SK-N-SH treated with all-trans-retinoic acid at 6 μM for 48 hours (cell line): ENCODE measurements around the gene FNDC1.

Experiments used
- ATAC-seq: fragments of 200-7000 bp; cut with Tn5 transposase; 3 replicates; pipeline ENCODE4 v1.9.1; 2020; ENCODE audit warnings: mild to moderate bottlenecking, moderate library complexity
- ARNTL ChIP-seq: fragments of 450-650 bp; formaldehyde crosslinking; IDR thresholded peaks from 2 replicates; pipeline ENCODE4 v1.5.0; 2020; ENCODE audit warnings: low read depth, mild to moderate bottlenecking, moderate library complexity, borderline replicate concordance
- BACH2 ChIP-seq: fragments of 250-450 bp; sonication (Bioruptor Pico); IDR thresholded peaks from 2 replicates; pipeline ENCODE4 v1.9.0; 2021; ENCODE audit warnings: mild to moderate bottlenecking, borderline replicate concordance
- CSDC2 ChIP-seq: fragments of 250-450 bp; sonication (Bioruptor Pico); IDR thresholded peaks from 2 replicates; pipeline ENCODE4 v1.5.0; 2020; ENCODE audit warnings: mild to moderate bottlenecking, moderate library complexity
- CSRNP3 ChIP-seq: fragments of 250-450 bp; sonication (Bioruptor Pico); IDR thresholded peaks from 2 replicates; pipeline ENCODE4 v1.5.1; 2021; ENCODE audit warnings: mild to moderate bottlenecking, moderate library complexity
- ESRRG ChIP-seq: fragments of 250-450 bp; sonication (Bioruptor Pico); IDR thresholded peaks from 2 replicates; pipeline ENCODE4 v1.6.1; 2021; ENCODE audit warnings: mild to moderate bottlenecking
- GLIS3 ChIP-seq: fragments of 250-450 bp; sonication (Bioruptor Pico); IDR thresholded peaks from 2 replicates; pipeline ENCODE4 v1.5.0; 2020; ENCODE audit warnings: mild to moderate bottlenecking, moderate library complexity
- ISL1 ChIP-seq: fragments of 250-450 bp; sonication (Bioruptor Pico); IDR thresholded peaks from 2 replicates; pipeline ENCODE4 v2.1.2; 2022; ENCODE audit warnings: mild to moderate bottlenecking, moderate library complexity
- OSR1 ChIP-seq: fragments of 250-450 bp; sonication (Bioruptor Pico); IDR thresholded peaks from 2 replicates; pipeline ENCODE4 v1.8.0; 2022; ENCODE audit warnings: moderate library complexity, mild to moderate bottlenecking, inconsistent platforms
- PATZ1 ChIP-seq: fragments of 250-450 bp; sonication (Bioruptor Pico); IDR thresholded peaks from 2 replicates; pipeline ENCODE4 v1.8.0; 2020; ENCODE audit warnings: mild to moderate bottlenecking, moderate library complexity, borderline replicate concordance
- PPARA ChIP-seq: fragments of 250-450 bp; sonication (Bioruptor Pico); IDR thresholded peaks from 2 replicates; pipeline ENCODE4 v1.5.0; 2020; ENCODE audit warnings: mild to moderate bottlenecking, borderline replicate concordance
- RARB ChIP-seq: fragments of 250-450 bp; sonication (Bioruptor Pico); IDR thresholded peaks from 2 replicates; pipeline ENCODE4 v1.8.0; 2021; ENCODE audit warnings: mild to moderate bottlenecking, moderate library complexity
- SNAI2 ChIP-seq: fragments of 250-450 bp; sonication (Bioruptor Pico); IDR thresholded peaks from 2 replicates; pipeline ENCODE4 v1.5.0; 2020; ENCODE audit warnings: mild to moderate bottlenecking, moderate library complexity
- TCF4 ChIP-seq: fragments of 250-450 bp; sonication (Bioruptor Pico); IDR thresholded peaks from 2 replicates; pipeline ENCODE4 v1.8.0; 2021; ENCODE audit warnings: mild to moderate bottlenecking, moderate library complexity, borderline replicate concordance
- ZC3H10 ChIP-seq: fragments of 250-450 bp; sonication (Bioruptor Pico); IDR thresholded peaks from 2 replicates; pipeline ENCODE4 v1.5.1; 2021; ENCODE audit warnings: mild to moderate bottlenecking, moderate library complexity
- ZFP3 ChIP-seq: fragments of 250-450 bp; sonication (Bioruptor Pico); IDR thresholded peaks from 2 replicates; pipeline ENCODE4 v1.5.0; 2020; ENCODE audit warnings: mild to moderate bottlenecking, moderate library complexity
- ZFP30 ChIP-seq: fragments of 450-650 bp; formaldehyde crosslinking; IDR thresholded peaks from 2 replicates; pipeline ENCODE4 v1.5.0; 2022; ENCODE audit warnings: mild to moderate bottlenecking, moderate library complexity
- ZNF565 ChIP-seq: fragments of 450-650 bp; formaldehyde crosslinking; conservative IDR thresholded peaks from 2 replicates; pipeline ENCODE4 v1.5.0; 2020; ENCODE audit warnings: low read depth, mild to moderate bottlenecking, moderate library complexity
- ZNF70 ChIP-seq: fragments of 450-650 bp; formaldehyde crosslinking; IDR thresholded peaks from 2 replicates; pipeline ENCODE4 v1.5.0; 2020; ENCODE audit warnings: mild to moderate bottlenecking, moderate library complexity
- ZNF8 ChIP-seq: fragments of 450-650 bp; formaldehyde crosslinking; IDR thresholded peaks from 2 replicates; pipeline ENCODE4 v1.5.0; 2020; ENCODE audit warnings: mild to moderate bottlenecking, moderate library complexity
- TF ChIP-seq, protein P1 (sequence below): fragments of 250-450 bp; sonication (Bioruptor Pico); IDR thresholded peaks from 2 replicates; pipeline ENCODE4 v1.5.0; 2020; ENCODE audit warnings: mild to moderate bottlenecking, moderate library complexity
- TF ChIP-seq, protein P2 (sequence below): fragments of 250-450 bp; sonication (Bioruptor Pico); IDR thresholded peaks from 2 replicates; pipeline ENCODE4 v1.5.1; 2020; ENCODE audit warnings: low read depth, mild to moderate bottlenecking, moderate library complexity
- TF ChIP-seq, protein P3 (sequence below): fragments of 250-450 bp; sonication (Bioruptor Pico); IDR thresholded peaks from 2 replicates; pipeline ENCODE4 v1.8.0; 2021; ENCODE audit warnings: low read depth, mild to moderate bottlenecking, moderate library complexity, borderline replicate concordance

The FNDC1 gene

DNA sequence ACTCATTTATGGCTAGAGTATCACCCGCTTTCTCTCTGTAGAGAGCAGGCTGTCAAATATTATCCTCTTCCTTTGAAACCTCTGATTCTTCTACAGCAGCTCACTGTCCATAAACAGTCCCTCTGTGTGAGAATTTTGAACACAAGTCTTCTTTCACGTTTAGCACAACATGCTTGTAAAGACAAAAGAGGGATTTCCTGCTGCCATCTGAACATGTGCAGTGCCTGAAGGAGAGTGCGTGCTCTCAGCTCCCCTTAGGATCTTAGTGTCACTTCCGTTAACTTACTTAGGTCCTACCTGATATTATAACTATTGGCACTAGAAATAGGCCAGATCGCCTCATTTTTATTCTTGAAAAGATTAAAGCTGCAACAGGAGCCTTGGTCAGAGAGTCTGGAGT lies 50.9 kb downstream of the FNDC1 start:
- no peak for ATAC-seq
- no peak for TF ChIP-seq ISL1 (CRISPR knock-in tag)
- TF ChIP-seq, protein P1, sequence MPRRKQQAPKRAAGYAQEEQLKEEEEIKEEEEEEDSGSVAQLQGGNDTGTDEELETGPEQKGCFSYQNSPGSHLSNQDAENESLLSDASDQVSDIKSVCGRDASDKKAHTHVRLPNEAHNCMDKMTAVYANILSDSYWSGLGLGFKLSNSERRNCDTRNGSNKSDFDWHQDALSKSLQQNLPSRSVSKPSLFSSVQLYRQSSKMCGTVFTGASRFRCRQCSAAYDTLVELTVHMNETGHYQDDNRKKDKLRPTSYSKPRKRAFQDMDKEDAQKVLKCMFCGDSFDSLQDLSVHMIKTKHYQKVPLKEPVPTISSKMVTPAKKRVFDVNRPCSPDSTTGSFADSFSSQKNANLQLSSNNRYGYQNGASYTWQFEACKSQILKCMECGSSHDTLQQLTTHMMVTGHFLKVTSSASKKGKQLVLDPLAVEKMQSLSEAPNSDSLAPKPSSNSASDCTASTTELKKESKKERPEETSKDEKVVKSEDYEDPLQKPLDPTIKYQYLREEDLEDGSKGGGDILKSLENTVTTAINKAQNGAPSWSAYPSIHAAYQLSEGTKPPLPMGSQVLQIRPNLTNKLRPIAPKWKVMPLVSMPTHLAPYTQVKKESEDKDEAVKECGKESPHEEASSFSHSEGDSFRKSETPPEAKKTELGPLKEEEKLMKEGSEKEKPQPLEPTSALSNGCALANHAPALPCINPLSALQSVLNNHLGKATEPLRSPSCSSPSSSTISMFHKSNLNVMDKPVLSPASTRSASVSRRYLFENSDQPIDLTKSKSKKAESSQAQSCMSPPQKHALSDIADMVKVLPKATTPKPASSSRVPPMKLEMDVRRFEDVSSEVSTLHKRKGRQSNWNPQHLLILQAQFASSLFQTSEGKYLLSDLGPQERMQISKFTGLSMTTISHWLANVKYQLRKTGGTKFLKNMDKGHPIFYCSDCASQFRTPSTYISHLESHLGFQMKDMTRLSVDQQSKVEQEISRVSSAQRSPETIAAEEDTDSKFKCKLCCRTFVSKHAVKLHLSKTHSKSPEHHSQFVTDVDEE = no peak
- no peak for TF ChIP-seq ESRRG (CRISPR knock-in tag)
- no peak for TF ChIP-seq ZNF565 (CRISPR knock-in tag)
- no peak for TF ChIP-seq TCF4 (CRISPR knock-in tag)
- no peak for TF ChIP-seq ZNF8 (CRISPR knock-in tag)
- no peak for TF ChIP-seq ZFP30
- no peak for TF ChIP-seq ZNF70 (CRISPR knock-in tag)
- no peak for TF ChIP-seq OSR1 (CRISPR knock-in tag)
- no peak for TF ChIP-seq ZFP3 (CRISPR knock-in tag)
- TF ChIP-seq RARB (CRISPR knock-in tag) = no peak
- no peak for TF ChIP-seq ARNTL (CRISPR knock-in tag)
- TF ChIP-seq GLIS3 (CRISPR knock-in tag) = no peak
- TF ChIP-seq, protein P2, sequence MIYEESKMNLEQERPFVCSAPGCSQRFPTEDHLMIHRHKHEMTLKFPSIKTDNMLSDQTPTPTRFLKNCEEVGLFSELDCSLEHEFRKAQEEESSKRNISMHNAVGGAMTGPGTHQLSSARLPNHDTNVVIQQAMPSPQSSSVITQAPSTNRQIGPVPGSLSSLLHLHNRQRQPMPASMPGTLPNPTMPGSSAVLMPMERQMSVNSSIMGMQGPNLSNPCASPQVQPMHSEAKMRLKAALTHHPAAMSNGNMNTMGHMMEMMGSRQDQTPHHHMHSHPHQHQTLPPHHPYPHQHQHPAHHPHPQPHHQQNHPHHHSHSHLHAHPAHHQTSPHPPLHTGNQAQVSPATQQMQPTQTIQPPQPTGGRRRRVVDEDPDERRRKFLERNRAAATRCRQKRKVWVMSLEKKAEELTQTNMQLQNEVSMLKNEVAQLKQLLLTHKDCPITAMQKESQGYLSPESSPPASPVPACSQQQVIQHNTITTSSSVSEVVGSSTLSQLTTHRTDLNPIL (CRISPR knock-in tag) = no peak
- TF ChIP-seq PATZ1 (CRISPR knock-in tag) = no peak
- no peak for TF ChIP-seq BACH2 (CRISPR knock-in tag)

DNA sequence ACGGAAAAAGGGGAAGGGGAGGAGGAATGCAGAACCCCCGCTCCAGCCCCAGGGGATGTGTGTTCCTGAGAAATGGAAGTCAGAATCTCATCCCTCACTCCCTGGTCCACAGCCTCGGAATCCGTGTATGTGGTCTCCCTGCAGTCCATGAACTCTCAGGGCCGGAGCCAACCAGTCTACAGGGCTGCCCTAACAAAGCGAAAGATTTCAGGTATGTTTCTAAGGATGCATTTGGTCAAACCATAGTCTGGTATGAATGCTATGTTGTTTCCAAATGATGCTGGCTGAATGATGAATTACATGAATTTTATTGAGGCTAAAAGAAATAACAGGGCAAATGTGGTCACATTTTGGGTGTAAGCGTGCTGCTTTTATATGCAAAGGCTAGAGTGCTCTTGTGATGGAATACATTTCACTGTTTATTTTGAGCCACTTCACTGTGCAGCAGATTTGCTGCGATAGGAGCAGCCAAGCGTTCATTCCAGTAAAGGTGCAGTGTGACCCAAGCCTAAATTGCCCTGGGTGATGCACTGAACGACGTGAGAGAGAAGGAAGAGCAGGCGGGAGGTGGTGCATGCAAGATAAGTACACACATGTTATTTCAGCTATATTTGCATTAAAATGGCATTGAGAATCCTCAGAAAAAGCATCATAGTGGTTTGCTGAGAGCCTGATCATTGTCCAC lies 52.4 kb downstream of the FNDC1 start:
- no peak for ATAC-seq
- TF ChIP-seq CSRNP3 (CRISPR knock-in tag) (no peak), ZFP3 (CRISPR knock-in tag) (no peak)

DNA sequence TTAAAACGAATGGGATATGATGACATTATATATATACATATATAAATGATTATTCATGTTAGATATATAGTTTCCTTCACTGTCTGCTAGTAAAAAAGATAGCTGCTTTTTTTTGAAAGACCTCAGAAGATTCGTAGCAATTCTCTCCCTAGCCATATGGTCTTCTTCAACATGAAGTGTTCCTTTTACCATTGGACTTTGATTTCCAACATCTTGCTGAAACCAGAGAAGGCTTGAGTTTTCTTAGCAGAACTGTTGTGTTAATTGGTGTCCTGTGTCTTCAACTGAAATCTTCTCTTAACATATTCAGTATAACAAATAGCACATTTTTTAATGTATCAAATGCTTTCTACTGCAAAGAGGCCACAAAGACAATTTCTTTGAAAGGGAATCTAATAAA lies 55.3 kb downstream of the FNDC1 start:
- ATAC-seq = no peak
- TF ChIP-seq, protein P3, sequence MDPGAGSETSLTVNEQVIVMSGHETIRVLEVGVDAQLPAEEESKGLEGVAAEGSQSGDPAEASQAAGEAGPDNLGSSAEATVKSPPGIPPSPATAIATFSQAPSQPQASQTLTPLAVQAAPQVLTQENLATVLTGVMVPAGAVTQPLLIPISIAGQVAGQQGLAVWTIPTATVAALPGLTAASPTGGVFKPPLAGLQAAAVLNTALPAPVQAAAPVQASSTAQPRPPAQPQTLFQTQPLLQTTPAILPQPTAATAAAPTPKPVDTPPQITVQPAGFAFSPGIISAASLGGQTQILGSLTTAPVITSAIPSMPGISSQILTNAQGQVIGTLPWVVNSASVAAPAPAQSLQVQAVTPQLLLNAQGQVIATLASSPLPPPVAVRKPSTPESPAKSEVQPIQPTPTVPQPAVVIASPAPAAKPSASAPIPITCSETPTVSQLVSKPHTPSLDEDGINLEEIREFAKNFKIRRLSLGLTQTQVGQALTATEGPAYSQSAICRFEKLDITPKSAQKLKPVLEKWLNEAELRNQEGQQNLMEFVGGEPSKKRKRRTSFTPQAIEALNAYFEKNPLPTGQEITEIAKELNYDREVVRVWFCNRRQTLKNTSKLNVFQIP (CRISPR knock-in tag) = no peak
- TF ChIP-seq ESRRG (CRISPR knock-in tag) (no peak), ARNTL (CRISPR knock-in tag) (no peak), PPARA (CRISPR knock-in tag) (no peak), ZC3H10 (CRISPR knock-in tag) (no peak), GLIS3 (CRISPR knock-in tag) (no peak), OSR1 (CRISPR knock-in tag) (no peak), SNAI2 (CRISPR knock-in tag) (no peak), CSDC2 (CRISPR knock-in tag) (no peak), ZNF565 (CRISPR knock-in tag) (no peak), ZFP30 (no peak)
- TF ChIP-seq, protein P2 (CRISPR knock-in tag) = no peak
- TF ChIP-seq, protein P1 = no peak
- TF ChIP-seq, all 23 proteins: peak for 0
